ENCODE results near the gene FGD4. TPM values are rescaled to one million over a fixed set of nuclear protein-coding genes. Genes with fewer than 3 reads are reported as not detected.

The FGD4 gene
- total and polyA plus RNA-seq, 7 donors, result 7.8 to 19.1 (median 11.3) TPM

GRCh38 chr12:32478166-32478565 is 78.8 kb downstream of the FGD4 start:
- Histone ChIP-seq H3K27ac (no peak overlapping the region), H3K4me3 (no peak overlapping the region)
- 86 to 89% methylated on average over 7 of the region's 7 CpGs for WGBS, 2 donors

GRCh38 chr12:32478858-32479725 is 79.7 kb downstream of the FGD4 start:
- TF ChIP-seq POLR2A (IDR thresholded peaks at IDR 0.05) (no peak), CTCF (IDR thresholded peaks at IDR 0.05) (no peak)
- Histone ChIP-seq H3K4me1 (no peaks in the 10 kb centered on the region), H3K27me3 (no peaks in the 10 kb centered on the region), H3K4me3 (no peak overlapping the region), H3K36me3 (no peaks in the 10 kb centered on the region), H3K9me3 (no peaks in the 10 kb centered on the region), H3K27ac (no peak overlapping the region)
- no peak for DNase-seq
- intact Hi-C loops (cut with DNase I), result no loop called here
- WGBS, 2 donors, result 28 to 72% methylated on average over 5 of the region's 5 CpGs

More at GRCh38 chr12:32478166-32478565, 78.8 kb downstream of the FGD4 start:
- TF ChIP-seq POLR2A (IDR thresholded peaks at IDR 0.05) (no peak), EP300 (IDR thresholded peaks at IDR 0.05) (no peak), CTCF (IDR thresholded peaks at IDR 0.05) (no peak), POLR2AphosphoS5 (IDR thresholded peaks at IDR 0.05) (no peak)
- Histone ChIP-seq H3K36me3 (no peaks in the 10 kb centered on the region), H3K27me3 (no peaks in the 10 kb centered on the region), H3K4me1 (no peaks in the 10 kb centered on the region), H3K9me3 (no peaks in the 10 kb centered on the region)
- intact Hi-C loops (cut with DNase I), result no loop called here
- DNase-seq, result no peak

GRCh38 chr12:32482226-32482625 is 82.9 kb downstream of the FGD4 start:
- Histone ChIP-seq H3K36me3 (no peaks in the 10 kb centered on the region), H3K4me3 (no peak overlapping the region), H3K9me3 (no peaks in the 10 kb centered on the region), H3K27me3 (no peaks in the 10 kb centered on the region), H3K4me1 (no peaks in the 10 kb centered on the region), H3K27ac (peak overlapping the region in 1 of 4 donors; percentile 49)
- WGBS, 2 donors, result 52 to 86% methylated on average over 3 of the region's 3 CpGs
- no peak for DNase-seq
- intact Hi-C loops (cut with DNase I), result no loop called here
- no peak for TF ChIP-seq CTCF (IDR thresholded peaks at IDR 0.05)
- TF ChIP-seq EP300 (IDR thresholded peaks at IDR 0.05), result peak in 2 of 4 donors; percentile 8 to 9
- peak in 1 of 4 donors; percentile 51 for TF ChIP-seq POLR2AphosphoS5 (IDR thresholded peaks at IDR 0.05)

- Histone ChIP-seq H3K36me3 (no peaks in the 10 kb centered on the region), H3K9me3 (no peaks in the 10 kb centered on the region), H3K4me1 (no peaks in the 10 kb centered on the region), H3K4me3 (no peak overlapping the region), H3K27me3 (no peaks in the 10 kb centered on the region), H3K27ac (peak overlapping the region in 2 of 4 donors; percentile 17 to 49)
- no peak for TF ChIP-seq CTCF (IDR thresholded peaks at IDR 0.05)
- no peak for TF ChIP-seq POLR2A (IDR thresholded peaks at IDR 0.05)
- TF ChIP-seq POLR2AphosphoS5 (IDR thresholded peaks at IDR 0.05), result peak in 3 of 4 donors; percentile 24 to 58 (median 42)
- no peak for TF ChIP-seq EP300 (IDR thresholded peaks at IDR 0.05)
- intact Hi-C loops (cut with DNase I), result no loop called here
- no peak for DNase-seq
These were observed 84.1 kb downstream of the FGD4 start for GRCh38 chr12:32483499-32483898.
